HG03354 (cell line): Measurements from ENCODE around the gene MZB1.

Experiments
- ATAC-seq: cut with Tn5 transposase; IDR thresholded peaks from one replicate; pipeline ENCODE4 v1.9.1; 2021; ENCODE audit warnings: mild to moderate bottlenecking; ENCODE audit not compliant: unreplicated experiment, poor library complexity, severe bottlenecking

Gene MZB1

DNA sequence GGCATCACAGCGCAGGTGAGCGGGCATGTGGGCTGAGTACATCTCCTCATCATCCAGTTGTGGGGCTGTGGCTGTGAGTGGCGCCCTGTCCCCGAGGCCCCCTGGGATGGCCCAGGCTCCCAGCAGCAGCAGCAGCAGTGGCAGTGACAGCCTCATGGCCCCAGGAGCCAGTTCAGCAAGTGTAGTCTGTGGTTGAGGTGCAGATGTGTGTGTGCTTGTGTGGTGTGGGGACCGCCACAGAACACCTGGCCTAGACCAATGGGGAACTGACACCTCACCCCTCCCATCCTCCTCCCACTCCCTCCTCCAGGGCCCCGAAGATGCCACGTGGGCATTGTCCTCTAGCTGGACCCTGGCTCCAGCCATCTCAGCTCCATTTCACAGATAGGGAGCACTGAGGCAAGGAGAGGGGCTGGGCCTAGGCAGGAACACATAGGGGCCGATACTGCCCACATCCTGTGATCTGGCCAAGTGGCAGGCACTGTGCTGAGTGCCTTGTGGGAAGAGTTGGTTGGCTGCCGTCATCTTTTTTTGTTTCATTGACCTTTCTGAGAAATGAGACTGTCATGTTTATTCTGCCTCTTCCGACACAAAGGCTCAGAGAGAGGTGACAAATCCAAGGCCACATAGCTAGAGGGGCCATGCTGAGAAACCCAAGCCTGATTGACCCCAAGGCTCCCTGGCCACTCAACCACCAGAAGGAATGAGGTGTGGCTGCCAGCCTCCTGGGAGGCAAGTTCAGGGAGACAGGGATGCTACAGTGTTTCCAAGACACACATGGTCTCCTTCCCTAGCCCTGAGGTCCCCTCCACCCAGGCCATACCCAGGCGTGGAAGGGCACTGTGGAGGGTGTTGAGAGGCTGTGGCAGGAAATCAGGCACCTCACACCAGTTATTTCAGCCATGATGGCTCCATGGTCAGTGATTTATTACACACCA is at the start of gene MZB1:
MZB1 (minus strand) TSS at position 213 of the 938 bp plus-strand sequence; CDS start at position 156, 57 bp downstream.
- ATAC-seq, result peak; percentile 44

GRCh38 chr5:139439013-139439903 is 49.5 kb upstream of the MZB1 start, which contains the start of gene DNAJC18:
TSS of gene DNAJC18 (minus strand) at chr5:139439525. CDS start at chr5:139439445, 80 bp downstream.
- peak; percentile 94 for ATAC-seq

- no peak for ATAC-seq
These were observed 48.9 kb upstream of the MZB1 start for GRCh38 chr5:139438707-139439012.

DNA sequence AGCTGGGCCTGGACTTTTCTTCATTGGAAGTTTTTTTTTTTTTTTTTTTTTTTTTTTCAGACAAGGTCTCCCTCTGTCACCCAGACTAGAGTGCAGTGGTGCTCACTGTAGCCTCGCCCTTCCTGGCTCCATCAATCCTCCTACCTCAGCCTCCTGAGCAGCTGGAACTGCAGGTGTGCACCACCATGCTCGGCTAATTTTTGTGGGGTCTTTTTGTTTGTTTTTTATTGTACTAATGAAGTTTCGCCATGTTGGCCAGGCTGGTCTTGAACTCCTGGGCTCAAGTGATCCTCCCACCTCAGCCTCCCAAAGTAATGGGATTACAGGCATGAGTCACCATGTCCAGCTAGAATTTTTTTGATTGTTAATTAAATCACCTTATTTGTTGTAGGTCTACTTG is 46.0 kb upstream of the MZB1 start:
- no peak for ATAC-seq

- ATAC-seq, result no peak
These were observed 42.0 kb upstream of the MZB1 start for GRCh38 chr5:139431706-139432105.

GRCh38 chr5:139430015-139430414 is 40.3 kb upstream of the MZB1 start:
- no peak for ATAC-seq

- ATAC-seq, result no peak
These were observed 36.6 kb upstream of the MZB1 start for GRCh38 chr5:139426203-139426885.

DNA sequence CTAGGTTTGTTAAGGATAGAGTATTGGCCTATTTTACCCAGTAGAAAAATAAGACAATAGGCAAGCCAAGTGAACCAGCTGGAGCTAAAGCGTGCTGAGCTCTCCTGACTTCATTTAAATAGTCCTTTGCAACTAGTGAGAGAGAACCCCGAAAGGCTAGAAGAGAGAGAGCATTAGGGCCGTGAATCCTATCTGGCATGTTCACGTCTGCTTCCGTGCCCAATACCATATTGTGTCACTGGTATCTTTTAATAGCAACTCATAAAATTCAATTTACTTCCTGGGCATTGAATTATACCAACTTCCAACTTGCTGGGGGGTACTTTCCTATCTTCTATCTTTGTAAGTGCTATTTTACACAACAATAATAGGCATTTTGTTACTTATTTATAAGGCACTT is 35.8 kb upstream of the MZB1 start:
- no peak for ATAC-seq

- peak; percentile 75 for ATAC-seq
These were observed 32.7 kb upstream of the MZB1 start for GRCh38 chr5:139422307-139422893.

DNA sequence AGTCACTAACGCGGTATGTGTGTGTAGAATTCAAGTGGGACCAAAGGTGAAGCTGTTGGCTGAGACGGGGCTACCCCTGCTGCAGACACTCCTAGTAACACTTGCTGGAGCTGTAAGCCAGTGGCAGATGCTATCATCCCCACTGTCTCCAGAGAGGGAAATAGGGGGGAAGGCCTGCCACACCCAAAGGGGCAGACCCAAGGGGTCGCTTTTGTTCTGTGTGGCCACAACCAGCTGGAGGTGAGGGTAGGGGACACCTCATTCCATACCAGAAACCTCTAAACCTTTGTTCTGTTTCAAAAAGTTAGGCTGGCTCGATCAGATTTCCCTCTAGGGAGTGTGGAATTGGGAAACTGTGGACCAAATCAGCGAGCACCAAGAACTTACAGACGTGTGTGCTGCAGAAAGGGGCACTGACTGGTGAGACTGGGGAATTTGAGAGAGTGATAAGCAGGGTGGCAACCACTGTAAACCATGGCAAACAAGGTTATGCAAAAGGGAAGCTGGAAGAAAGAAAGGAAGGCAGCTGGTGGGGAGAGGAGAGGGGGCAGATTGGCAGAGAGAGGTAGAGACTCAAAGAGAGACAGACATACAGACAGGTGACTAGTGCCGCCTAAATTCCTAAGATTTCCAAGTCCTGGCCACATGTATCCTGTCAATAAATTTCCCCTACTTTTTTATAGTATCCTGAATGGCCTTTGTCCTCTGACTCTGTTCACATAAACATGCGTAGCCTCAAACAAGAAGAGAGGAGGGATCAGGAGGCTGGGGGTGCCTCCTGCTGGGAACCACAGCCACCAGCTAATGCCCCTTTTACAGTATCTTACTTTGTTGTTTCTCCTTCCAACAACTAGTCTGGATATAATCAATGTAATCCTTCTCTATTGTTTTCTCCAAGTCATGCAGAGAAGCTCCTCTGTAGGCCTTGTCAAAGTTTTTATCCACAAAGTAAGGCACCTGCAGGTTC is 29.8 kb upstream of the MZB1 start:
- ATAC-seq, result no peak

DNA sequence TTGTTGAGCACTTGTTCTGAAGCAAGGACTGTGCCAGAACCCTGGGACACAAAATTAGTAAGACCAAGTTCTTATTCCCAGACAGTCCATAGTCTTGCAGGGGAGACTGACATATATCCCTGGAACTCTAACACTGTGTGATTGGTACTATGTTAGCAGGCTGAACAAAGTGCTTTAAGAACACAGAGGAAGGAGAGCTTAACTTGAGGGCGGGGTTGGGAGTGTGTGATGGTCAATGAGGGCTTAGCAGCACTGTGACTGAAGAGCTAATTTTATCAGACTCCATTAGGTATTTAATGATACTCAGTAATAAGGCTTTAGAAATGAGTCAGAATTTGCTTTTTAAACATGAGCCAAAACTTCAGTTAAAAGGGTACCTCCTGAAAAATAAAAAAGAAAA is 29.1 kb upstream of the MZB1 start:
- no peak for ATAC-seq

DNA sequence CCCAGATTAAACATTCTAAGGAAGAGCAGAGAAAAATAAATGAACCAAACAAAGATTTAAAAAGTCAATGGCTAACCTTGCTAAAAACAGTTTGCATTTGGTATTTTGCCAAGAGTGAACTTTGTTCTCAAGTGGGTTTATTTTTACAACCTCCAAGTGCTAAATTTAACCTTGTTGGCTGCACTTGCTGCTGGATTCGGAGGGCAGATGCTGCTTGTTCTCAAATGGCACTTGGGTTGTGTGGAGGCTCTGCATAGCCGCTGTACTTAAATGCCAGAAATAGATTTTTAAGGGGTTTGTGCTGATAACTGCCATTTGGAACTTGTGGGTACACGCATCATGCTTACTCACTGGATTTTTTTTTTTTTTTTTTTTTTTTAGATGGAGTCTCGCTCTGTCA is 27.5 kb upstream of the MZB1 start:
- ATAC-seq, result no peak

- ATAC-seq, result no peak
These were observed 26.9 kb upstream of the MZB1 start for GRCh38 chr5:139416651-139417050.

- no peak for ATAC-seq
These were observed 26.2 kb upstream of the MZB1 start for GRCh38 chr5:139415869-139416268.

DNA sequence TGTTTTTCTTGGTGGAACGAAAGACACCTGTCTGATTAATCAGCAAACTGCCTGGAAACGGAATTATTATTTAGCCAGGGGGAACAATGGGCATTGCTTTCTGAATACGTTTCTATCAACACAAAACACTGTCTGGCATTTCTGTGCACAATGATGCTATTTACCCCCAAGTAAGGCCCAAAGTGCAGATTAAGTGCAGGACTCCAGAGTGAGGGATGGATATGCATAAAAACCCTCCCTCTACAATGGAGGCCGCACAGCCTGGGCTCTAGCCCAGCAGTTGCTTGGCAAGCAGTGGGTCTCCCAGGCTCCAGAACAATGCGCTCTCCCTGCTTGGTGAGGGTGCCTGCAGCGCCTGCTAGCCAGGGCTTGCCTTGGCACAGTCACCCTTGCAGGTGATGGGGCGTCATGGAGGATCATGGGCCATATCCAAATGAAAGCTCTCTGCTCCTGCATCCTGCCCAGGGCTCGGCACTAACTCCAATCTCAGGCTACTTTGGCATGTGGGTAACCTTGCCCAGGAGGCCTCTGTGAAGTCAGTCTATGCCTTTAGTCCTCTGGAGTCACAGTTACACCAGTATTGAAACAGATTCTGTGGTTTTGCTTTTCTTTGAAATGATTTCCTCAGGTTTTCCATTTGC is 25.6 kb upstream of the MZB1 start:
- no peak for ATAC-seq

DNA sequence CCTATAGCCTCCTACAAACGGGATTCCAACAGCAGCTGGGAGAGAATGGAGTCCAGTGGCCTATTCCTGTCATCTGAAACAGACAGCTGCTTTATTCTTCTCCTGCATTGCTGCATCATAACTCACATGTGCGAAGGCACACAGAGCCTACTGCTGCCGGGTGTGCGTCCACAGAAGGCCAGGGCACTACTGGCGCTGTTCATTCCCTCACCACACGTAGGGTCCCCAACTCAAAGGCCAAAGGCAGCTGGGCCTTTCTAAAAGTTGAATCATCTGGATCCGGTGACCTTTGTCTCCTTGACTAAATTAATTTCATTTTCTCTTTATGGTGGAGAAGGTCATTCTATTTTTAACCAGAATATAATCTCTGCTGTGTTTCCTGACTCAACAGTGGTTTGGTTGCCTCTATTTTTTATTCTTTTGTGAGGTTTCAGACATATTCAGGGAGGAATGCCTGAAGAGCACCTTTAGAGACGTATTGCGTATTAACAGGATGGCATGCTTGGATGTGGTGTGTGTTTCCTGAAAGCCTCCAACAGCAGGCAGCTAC is 24.9 kb upstream of the MZB1 start:
- ATAC-seq, result no peak

DNA sequence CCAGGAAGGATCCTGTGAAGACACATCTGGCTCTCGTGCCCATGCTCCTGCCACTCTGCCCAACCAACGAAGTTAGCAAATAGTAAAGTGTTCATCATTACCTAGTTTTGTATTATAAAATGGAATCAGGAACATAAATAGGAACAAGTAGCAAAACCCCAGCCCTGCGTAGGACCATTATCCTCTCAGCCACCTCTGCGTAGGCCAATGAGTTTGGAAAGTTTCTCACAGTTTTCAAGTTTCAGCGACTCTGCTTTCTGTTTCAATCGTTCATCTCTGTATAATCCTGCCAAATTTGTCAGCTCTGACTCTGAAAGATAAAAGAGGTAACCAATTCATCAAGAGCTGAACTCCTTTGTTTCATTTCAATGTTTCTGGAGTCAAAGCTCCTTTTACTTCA is 24.2 kb upstream of the MZB1 start:
- no peak for ATAC-seq

GRCh38 chr5:139413153-139413552 is 23.4 kb upstream of the MZB1 start:
- no peak for ATAC-seq
